Measurements from ENCODE around the gene SMYD3.

SMYD3 gene

DNA sequence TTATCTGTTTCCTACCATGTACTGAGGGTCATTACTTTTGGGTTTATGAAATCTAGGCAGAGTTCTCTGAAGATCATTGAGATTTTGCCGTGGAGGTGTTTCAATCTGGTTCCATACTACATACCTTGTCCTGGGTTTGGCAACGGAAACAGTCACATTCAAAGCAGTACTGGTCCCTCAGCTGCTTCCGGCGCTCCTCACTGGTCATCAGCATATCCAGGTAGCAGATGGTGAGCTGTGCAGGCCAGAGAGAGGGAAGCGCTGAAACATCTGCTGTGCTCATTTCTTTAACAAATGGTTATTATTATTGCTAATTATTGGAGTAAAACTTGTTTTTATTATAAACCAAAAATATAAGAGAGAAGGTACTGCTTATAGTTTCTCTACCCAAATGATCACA, 591.7 kb downstream of the SMYD3 start:
- DNase-seq (ENCODE audit: low read depth in 2 of 2), result no peak

- no peak for DNase-seq (ENCODE audit: low read depth in 2 of 2)
Observed at GRCh38 chr1:245908543-245908942, 598.5 kb downstream of the SMYD3 start.

GRCh38 chr1:245906207-245906606, 600.9 kb downstream of the SMYD3 start:
- DNase-seq (ENCODE audit: low read depth in 2 of 2), result no peak

- no peak for DNase-seq (ENCODE audit: low read depth in 2 of 2)
Observed at GRCh38 chr1:245903851-245904250, 603.2 kb downstream of the SMYD3 start.

DNA sequence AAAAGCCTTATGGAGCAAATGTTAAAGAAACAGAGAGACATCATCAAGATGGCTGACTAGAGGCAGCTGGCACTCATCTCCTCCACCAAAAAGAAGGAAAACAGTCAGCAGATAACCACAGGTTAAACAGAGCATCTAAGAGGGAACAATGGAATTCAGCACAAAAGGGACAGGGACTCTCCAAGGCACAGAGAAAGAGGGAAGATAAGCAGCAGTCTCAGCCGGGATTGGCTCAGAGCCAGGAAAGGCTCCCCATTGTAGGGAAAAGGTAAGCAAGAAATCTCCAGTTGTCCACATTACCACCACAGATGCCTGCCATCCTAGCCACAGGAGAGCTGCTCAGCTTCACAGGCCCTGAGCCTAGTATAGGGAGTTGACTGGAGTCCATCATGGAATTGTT, 605.5 kb downstream of the SMYD3 start:
- DNase-seq (ENCODE audit: low read depth in 2 of 2), result no peak

DNA sequence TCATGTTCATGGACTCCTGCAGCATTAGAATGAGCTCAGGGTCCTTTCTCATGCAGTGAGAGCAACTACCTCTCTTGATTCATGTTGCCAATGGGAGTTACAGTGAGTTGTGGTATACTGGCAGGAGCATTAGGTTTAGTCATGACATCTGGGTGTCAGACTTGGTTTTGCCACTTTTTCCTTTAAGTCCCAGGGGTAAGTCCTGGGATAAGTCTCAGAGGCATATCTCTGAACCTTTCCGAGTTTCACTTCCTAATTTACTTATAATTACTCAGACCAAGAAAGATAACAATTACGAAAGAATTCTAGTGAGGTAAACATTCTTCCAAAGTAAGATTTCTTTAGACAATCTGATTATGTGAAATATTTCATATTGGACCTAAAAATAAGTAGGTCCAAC, 606.0 kb downstream of the SMYD3 start:
- no peak for DNase-seq (ENCODE audit: low read depth in 2 of 2)

DNA sequence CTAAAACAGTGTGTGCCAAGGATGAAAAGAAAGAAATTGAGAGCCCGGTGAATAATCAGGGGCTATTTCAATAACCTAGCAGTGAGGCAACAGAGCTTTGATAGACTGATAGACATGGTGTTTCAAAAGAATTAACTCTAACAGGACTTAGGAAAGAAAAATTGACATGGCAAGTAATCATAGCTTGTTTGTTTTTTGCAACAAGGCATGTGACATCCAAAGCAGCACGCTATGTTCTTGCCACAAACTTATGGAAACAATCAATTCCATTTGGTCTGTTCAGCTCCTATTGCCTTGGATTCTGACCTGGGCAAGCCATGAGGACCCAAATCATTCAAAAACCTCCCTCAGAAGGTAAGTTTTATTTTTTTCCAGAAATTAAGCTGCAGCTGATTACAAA, 608.5 kb downstream of the SMYD3 start:
- no peak for DNase-seq (ENCODE audit: low read depth in 2 of 2)

DNA sequence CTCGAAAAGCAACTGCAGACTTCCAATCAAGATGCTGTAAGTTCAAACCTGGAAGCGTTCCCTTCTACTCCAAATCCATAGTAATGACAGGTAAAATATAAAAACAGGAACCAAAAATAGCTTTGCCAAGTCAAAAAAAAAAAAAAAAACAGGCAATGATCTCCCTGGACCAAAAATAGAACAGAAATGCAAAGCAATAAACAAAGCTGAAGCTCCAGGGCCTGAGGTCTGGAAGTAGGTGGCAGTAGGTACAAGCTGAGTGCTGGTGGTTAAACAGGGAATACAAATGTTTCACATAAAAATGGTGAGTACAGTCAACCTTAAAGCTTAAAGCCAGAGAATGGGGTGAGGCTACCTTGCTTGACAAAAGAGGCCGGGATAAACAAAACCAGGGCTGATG, 610.8 kb downstream of the SMYD3 start:
- no peak for DNase-seq (ENCODE audit: low read depth in 2 of 2)

- DNase-seq (ENCODE audit: low read depth in 2 of 2), result no peak
Observed at GRCh38 chr1:245895455-245895959, 611.6 kb downstream of the SMYD3 start.

DNA sequence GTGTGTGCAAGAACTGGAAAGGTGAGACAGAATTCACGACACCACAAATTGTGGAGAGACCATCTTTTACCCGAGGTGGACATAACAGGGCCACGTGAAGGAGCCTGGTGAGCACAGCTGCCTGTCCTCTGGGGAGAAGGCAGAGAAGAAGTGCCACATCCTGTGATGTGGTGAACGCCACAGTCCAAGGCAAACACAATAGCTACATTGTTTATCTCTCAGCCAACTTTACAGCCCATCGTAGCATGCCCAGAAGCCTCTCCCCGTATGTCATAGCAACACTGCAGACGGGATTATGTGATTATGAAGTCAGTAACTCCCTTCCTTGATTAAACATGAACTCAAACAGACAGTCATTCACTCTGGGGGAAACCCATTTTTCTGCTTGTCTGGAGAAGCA, 612.2 kb downstream of the SMYD3 start:
- no peak for DNase-seq (ENCODE audit: low read depth in 2 of 2)

DNA sequence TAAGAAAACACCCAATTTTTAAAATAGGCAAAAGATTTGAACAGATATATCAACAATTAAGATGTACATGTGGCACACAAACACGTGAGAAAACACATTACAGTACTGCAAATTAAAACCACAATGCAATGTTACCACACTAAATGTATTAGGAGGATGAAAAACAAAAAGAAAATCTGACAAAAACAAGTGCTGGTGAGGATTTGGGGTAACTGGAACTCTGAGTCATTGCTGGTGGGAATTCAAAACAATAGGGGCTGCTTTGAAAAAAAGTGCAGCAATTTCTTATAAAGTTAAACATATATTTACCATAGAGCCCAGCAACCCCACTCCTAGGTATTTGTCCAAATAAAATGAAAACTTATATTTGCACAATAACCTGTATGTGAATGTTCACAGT, 614.1 kb downstream of the SMYD3 start:
- DNase-seq (ENCODE audit: low read depth in 2 of 2), result no peak

DNA sequence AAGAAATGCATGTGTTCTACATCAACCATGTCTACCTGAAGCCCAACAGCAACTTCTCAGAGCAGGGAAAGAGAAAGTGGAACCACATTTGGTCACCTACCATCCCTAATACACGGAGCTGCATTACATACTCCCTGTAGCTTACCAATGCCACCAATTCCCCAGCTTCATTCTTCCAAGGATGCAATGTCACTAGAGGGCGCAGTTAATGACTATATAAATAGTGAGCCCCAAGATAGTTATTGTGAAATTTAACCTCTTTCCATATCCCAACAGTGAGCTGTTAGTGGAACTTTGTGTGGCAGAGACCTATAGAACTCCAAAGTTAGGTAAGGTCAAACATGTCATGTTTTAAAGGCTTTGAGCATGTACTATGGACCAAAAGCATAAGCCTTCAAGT, 618.3 kb downstream of the SMYD3 start:
- DNase-seq (ENCODE audit: low read depth in 2 of 2), result no peak

DNA sequence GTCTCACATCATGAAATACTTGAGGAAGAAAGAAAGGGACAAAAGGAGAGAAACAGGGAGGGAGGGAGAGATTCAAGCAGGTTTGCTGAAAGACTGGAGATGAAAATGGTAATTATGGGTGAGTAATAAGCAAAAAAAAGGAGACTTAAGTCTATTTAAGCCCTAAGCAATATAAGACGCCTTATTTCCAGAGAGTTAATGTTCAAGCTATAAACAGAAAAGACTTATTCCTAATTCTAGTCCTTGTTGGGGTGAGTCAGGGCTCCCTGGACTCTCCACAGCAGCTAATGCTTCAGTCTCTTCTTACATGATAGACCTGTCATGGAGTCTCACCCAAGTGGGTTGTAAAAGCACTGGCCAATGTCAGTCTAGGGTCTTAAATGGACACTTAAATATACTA, 619.2 kb downstream of the SMYD3 start:
- DNase-seq (ENCODE audit: low read depth in 2 of 2), result no peak

GRCh38 chr1:245881767-245882391, 625.2 kb downstream of the SMYD3 start:
- no peak for DNase-seq (ENCODE audit: low read depth in 2 of 2)

- DNase-seq (ENCODE audit: low read depth in 2 of 2), result peak; percentile 89 to 92
Observed at GRCh38 chr1:245880754-245881403, 626.2 kb downstream of the SMYD3 start.

- DNase-seq (ENCODE audit: low read depth in 2 of 2), result no peak
Observed at GRCh38 chr1:245879091-245879490, 628.0 kb downstream of the SMYD3 start.

- DNase-seq (ENCODE audit: low read depth in 2 of 2), result no peak
Observed at GRCh38 chr1:245878585-245878984, 628.5 kb downstream of the SMYD3 start.

DNA sequence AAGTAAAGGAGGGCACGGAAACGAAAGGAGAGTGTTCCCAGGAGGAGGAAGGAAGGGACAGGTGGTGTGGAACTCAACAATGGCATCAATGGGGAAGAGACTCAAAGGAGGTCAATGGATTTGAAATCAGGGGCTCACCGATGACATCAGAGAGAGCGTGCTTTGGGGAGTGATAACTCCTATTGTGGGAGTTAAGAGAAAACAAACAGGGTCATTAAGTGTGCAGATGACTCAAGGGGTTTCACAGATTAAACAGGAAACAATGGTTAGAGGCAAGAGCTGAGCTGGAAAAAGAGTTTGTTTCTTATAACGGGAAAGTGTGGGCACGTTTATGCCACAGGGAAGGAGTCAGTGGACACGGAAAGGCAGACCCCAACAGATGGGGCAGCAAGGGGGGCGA, 629.1 kb downstream of the SMYD3 start:
- no peak for DNase-seq (ENCODE audit: low read depth in 2 of 2)

DNA sequence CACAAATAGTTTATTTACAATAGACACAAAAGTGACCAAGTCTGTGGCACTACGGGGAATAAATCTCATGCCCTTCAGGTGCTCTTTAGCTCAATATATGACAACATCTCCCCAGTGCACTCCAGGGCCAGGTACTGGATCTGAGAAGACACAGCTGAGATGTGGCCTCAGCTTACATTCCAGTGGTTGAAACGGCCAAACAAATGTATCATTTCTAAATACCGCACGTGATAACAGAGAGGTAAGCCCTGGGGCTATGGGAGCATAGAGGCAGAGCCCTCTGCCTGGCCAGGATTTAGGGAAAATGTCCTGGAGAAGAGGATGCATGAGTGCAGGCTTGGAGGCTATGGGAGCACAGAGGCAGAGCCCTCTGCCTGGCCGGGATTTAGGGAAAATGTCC, 630.5 kb downstream of the SMYD3 start:
- DNase-seq (ENCODE audit: low read depth in 2 of 2), result no peak

DNA sequence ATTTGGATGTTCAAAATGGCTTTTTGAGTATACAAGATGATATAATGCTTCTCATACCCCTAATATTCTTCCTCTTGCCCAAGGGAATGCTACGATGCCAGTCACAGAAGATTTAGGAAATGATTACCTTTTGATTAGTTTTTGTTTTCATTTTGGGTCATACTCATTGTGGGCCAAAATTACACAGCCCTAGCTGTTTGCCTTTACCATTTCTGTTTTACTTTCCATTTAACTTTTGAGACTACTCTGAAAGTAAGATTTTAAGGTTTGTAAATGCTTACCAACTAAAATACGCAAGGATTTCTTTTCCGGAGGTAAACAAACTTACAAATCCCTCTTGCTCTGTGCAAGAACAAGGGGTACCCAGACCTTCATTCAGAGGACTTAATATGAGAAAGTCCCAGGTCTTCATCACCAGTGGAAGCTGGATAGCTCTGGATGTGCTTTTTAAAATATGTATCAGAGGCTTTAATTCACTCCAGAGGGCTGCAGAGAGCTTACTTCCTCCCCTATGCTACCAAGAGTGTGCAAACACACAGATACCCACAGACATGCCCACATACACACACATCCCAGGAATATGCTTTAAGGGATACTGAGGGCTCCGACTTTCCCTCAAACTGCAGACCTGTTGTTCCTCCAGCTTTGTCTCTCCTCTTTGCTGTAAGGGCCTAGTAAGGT, 631.4 kb downstream of the SMYD3 start:
- DNase-seq (ENCODE audit: low read depth in 2 of 2), result no peak

DNA sequence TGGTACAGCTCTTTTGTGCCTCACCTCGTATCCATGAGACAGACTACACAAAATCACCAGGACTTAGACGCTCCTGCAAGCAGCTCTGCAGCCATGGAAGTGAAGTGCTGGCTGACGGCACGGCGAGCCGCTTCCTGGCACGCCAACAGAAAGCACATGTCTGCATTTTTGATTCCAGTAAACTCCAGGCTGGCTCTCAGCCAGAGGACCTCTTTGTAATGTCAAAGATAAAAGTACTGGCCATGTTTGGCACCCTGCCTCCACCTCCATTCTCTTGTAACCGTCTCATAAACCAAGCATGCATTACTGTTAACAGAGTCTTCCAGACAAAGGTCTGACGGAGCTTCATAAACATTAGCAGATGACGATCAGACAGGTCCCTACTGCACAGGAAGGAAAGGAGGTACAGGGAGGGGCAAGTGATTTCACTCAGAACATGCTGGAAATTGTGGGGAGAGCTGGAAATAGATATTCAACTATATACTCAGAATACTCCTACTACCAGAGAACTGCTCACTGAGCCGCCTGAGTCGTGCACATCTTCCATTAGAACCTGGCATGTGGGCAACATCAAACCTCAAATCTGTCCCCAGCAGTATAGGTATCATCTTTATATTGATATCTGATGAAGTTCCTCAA, 632.0 kb downstream of the SMYD3 start:
- DNase-seq (ENCODE audit: low read depth in 2 of 2), result peak; percentile 100

GRCh38 chr1:245873883-245874671, 633.0 kb downstream of the SMYD3 start:
- DNase-seq (ENCODE audit: low read depth in 2 of 2), result no peak
